HEK293 (cell line): ENCODE results near the gene CAPN13.

ENCODE experiments used
- CTCF ChIA-PET: fragments of 350-600 bp; formaldehyde crosslinking; extraction: SDS; loops from one replicate; lab custom pipeline; 2021; ENCODE audit warnings: antibody characterized with exemption; lab: Yijun Ruan, JAX
- POLR2A ChIA-PET: fragments of 300-600 bp; formaldehyde crosslinking; extraction: SDS; loops from one replicate; lab custom pipeline; 2020; ENCODE audit warnings: antibody characterized with exemption, inconsistent platforms; lab: Yijun Ruan, JAX
- H3K27ac ChIP-seq: fragments of 200-500 bp; sonication (Bioruptor generic); 2 replicates; pipeline ENCODE4 v1.5.1; 2014; ENCODE audit warnings: low read depth, low read length, control low read depth, inconsistent platforms; ENCODE audit errors: extremely low read depth
- H3K36me3 ChIP-seq, 2 experiments: fragments of 200-500 bp in 1 of 2; sonication (Bioruptor generic) in 1 of 2; 1 replicate in 1 of 2; 2 replicates in 1 of 2; pipeline ENCODE4 v1.5.1; 2014 to 2017; ENCODE audit warnings: inconsistent platforms in 2 of 2, low read length in 2 of 2; ENCODE audit not compliant: control insufficient read depth in 2 of 2, insufficient read depth in 1 of 2
- H3K4me1 ChIP-seq: fragments of 200-500 bp; sonication (Bioruptor generic); 2 replicates; pipeline ENCODE4 v1.5.1; 2014; ENCODE audit warnings: mild to moderate bottlenecking, low read length, inconsistent platforms; ENCODE audit not compliant: control insufficient read depth, insufficient read depth
- H3K4me3 ChIP-seq: 2 replicates; pipeline ENCODE4 v1.5.1; 2011; ENCODE audit warnings: low read depth, mild to moderate bottlenecking, control low read depth, low read length, moderate library complexity
- H3K9me3 ChIP-seq: fragments of 200-500 bp; sonication (Bioruptor generic); 2 replicates; pipeline ENCODE4 v1.5.1; 2014; ENCODE audit warnings: low read depth, low read length, inconsistent platforms; ENCODE audit not compliant: control insufficient read depth, insufficient read depth
- KLF1 ChIP-seq: fragments of 450-650 bp; formaldehyde crosslinking; IDR thresholded peaks from 2 replicates; pipeline ENCODE4 v1.5.1; 2016; ENCODE audit warnings: missing biosample characterization, missing genetic modification characterization
- PBX3 ChIP-seq: sonication (generic); formaldehyde crosslinking; IDR thresholded peaks from 2 replicates; pipeline ENCODE4 v1.8.1; 2022; ENCODE audit warnings: mild to moderate bottlenecking, moderate library complexity, missing genetic modification reagents
- PRDM1 ChIP-seq: fragments of 450-650 bp; formaldehyde crosslinking; IDR thresholded peaks from 2 replicates; pipeline ENCODE4; 2016; ENCODE audit warnings: missing biosample characterization, missing genetic modification characterization
- PRDM6 ChIP-seq: fragments of 450-650 bp; formaldehyde crosslinking; IDR thresholded peaks from 2 replicates; pipeline ENCODE4 v1.5.1; 2017; ENCODE audit warnings: missing biosample characterization, missing genetic modification characterization
- SP3 ChIP-seq: fragments of 450-650 bp; formaldehyde crosslinking; IDR thresholded peaks from 2 replicates; pipeline ENCODE4 v1.5.1; 2016; ENCODE audit warnings: missing biosample characterization, missing genetic modification characterization
- WT1 ChIP-seq: fragments of 450-650 bp; formaldehyde crosslinking; IDR thresholded peaks from 2 replicates; pipeline ENCODE4 v1.5.1; 2016; ENCODE audit warnings: missing biosample characterization, missing genetic modification characterization
- ZBTB10 ChIP-seq: fragments of 450-650 bp; formaldehyde crosslinking; IDR thresholded peaks from 2 replicates; pipeline ENCODE4 v1.5.1; 2016; ENCODE audit warnings: missing biosample characterization, missing genetic modification characterization
- ZBTB11 ChIP-seq: fragments of 450-650 bp; formaldehyde crosslinking; conservative IDR thresholded peaks from 2 replicates; pipeline ENCODE4 v1.5.1; 2016; ENCODE audit warnings: low read depth, missing biosample characterization, missing genetic modification characterization
- ZBTB21 ChIP-seq: fragments of 450-650 bp; formaldehyde crosslinking; IDR thresholded peaks from 2 replicates; pipeline ENCODE4 v1.5.1; 2017; ENCODE audit warnings: missing biosample characterization, missing genetic modification characterization
- ZBTB44 ChIP-seq: fragments of 450-650 bp; IDR thresholded peaks from 2 replicates; pipeline ENCODE4 v1.5.1; 2018; ENCODE audit warnings: missing biosample characterization, mild to moderate bottlenecking, missing genetic modification characterization
- ZNF146 ChIP-seq: fragments of 450-650 bp; formaldehyde crosslinking; IDR thresholded peaks from 2 replicates; pipeline ENCODE4 v1.5.1; 2016; ENCODE audit warnings: missing biosample characterization, missing genetic modification characterization
- ZNF157 ChIP-seq: fragments of 450-650 bp; formaldehyde crosslinking; IDR thresholded peaks from 2 replicates; pipeline ENCODE4 v1.5.1; 2016; ENCODE audit warnings: missing biosample characterization, missing genetic modification characterization
- ZNF23 ChIP-seq: fragments of 450-650 bp; formaldehyde crosslinking; IDR thresholded peaks from 2 replicates; pipeline ENCODE4 v1.5.1; 2016; ENCODE audit warnings: missing biosample characterization, missing genetic modification characterization, borderline replicate concordance
- ZNF24 ChIP-seq: fragments of 450-650 bp; formaldehyde crosslinking; IDR thresholded peaks from 2 replicates; pipeline ENCODE4 v1.5.1; 2016; ENCODE audit warnings: missing biosample characterization, missing genetic modification characterization
- ZNF311 ChIP-seq: fragments of 450-650 bp; formaldehyde crosslinking; IDR thresholded peaks from 2 replicates; pipeline ENCODE4 v1.5.1; 2017; ENCODE audit warnings: missing biosample characterization, missing genetic modification characterization, borderline replicate concordance
- ZNF433 ChIP-seq: fragments of 450-650 bp; formaldehyde crosslinking; IDR thresholded peaks from 2 replicates; pipeline ENCODE4 v1.5.1; 2016; ENCODE audit warnings: missing biosample characterization, missing genetic modification characterization, low read depth
- ZNF449 ChIP-seq: fragments of 450-650 bp; formaldehyde crosslinking; IDR thresholded peaks from 2 replicates; pipeline ENCODE4 v1.5.1; 2017; ENCODE audit warnings: missing biosample characterization, mild to moderate bottlenecking, missing genetic modification characterization, moderate library complexity
- ZNF521 ChIP-seq: fragments of 450-650 bp; formaldehyde crosslinking; IDR thresholded peaks from 2 replicates; pipeline ENCODE4 v1.5.1; 2017; ENCODE audit warnings: missing biosample characterization, mild to moderate bottlenecking, missing genetic modification characterization
- ZNF544 ChIP-seq: fragments of 450-650 bp; formaldehyde crosslinking; IDR thresholded peaks from 2 replicates; pipeline ENCODE4 v1.5.0; 2017; ENCODE audit warnings: missing biosample characterization, missing genetic modification characterization
- ZNF580 ChIP-seq: fragments of 450-650 bp; formaldehyde crosslinking; IDR thresholded peaks from 2 replicates; pipeline ENCODE4 v1.5.1; 2016; ENCODE audit warnings: missing biosample characterization, missing genetic modification characterization
- ZNF623 ChIP-seq: fragments of 450-650 bp; formaldehyde crosslinking; IDR thresholded peaks from 2 replicates; pipeline ENCODE4 v1.5.1; 2016; ENCODE audit warnings: missing biosample characterization, missing genetic modification characterization
- ZNF660 ChIP-seq: fragments of 450-650 bp; IDR thresholded peaks from 2 replicates; pipeline ENCODE4 v1.5.1; 2018; ENCODE audit warnings: missing biosample characterization, mild to moderate bottlenecking, missing genetic modification characterization
- ZNF707 ChIP-seq: fragments of 450-650 bp; formaldehyde crosslinking; IDR thresholded peaks from 2 replicates; pipeline ENCODE4 v1.5.1; 2016; ENCODE audit warnings: missing biosample characterization, missing genetic modification characterization
- ZNF830 ChIP-seq: fragments of 450-650 bp; IDR thresholded peaks from 2 replicates; pipeline ENCODE4 v1.5.0; 2018; ENCODE audit warnings: missing biosample characterization, missing genetic modification characterization, low read depth, mild to moderate bottlenecking, moderate library complexity

Gene CAPN13

GRCh38 chr2:30807249-30807648 lies at the start of gene CAPN13:
Gene CAPN13, minus strand, starts transcription at chr2:30807446. Its CDS starts 20,121 bp downstream, at chr2:30787325.
- TF ChIP-seq PBX3 (CRISPR knock-in tag): no peak
- TF ChIP-seq WT1 (tag by site-specific recombination): no peak
- no peak for TF ChIP-seq ZNF521
- TF ChIP-seq ZBTB10 (tag by site-specific recombination): no peak
- TF ChIP-seq ZNF830 (tag by site-specific recombination): no peak
- no peak for TF ChIP-seq ZNF24
- TF ChIP-seq ZNF580: no peak
- no peak for TF ChIP-seq ZNF544 (tag by site-specific recombination)
- no peak for TF ChIP-seq ZNF660 (tag by site-specific recombination)
- TF ChIP-seq ZNF157 (tag by site-specific recombination): no peak
- no peak for TF ChIP-seq ZBTB44
- no peak for TF ChIP-seq ZNF146 (tag by site-specific recombination)
- H3K4me3 ChIP-seq: no peak within 1 kb of the TSS
- H3K27ac ChIP-seq: no peak within 1 kb of the TSS
- CTCF ChIA-PET: interaction anchor here (1.7 kb wide), 1 partner anchor 95 kb away, joined by 6 read pairs; no protein-coding TSS in a partner anchor
- POLR2A ChIA-PET: no interaction called here
- no peaks in the 10 kb centered on the region for H3K36me3 ChIP-seq
- 0 out of 2 replicates have a peak, but pooled peaks cover 2% of the 10 kb centered on the region for H3K4me1 ChIP-seq
- H3K9me3 ChIP-seq: no peaks in the 10 kb centered on the region

GRCh38 chr2:30847841-30848240 lies 40.6 kb upstream of the CAPN13 start:
- Histone ChIP-seq H3K4me1 (no peaks in the 10 kb centered on the region), H3K4me3 (no peak overlapping the region), H3K27ac (no peak overlapping the region), H3K36me3 (no peaks in the 10 kb centered on the region), H3K9me3 (no peaks in the 10 kb centered on the region)
- ChIA-PET POLR2A (no interaction called here), CTCF (interaction anchor here (1.3 kb wide), 1 partner anchor 15 kb away, joined by 3 read pairs; no protein-coding TSS in a partner anchor)
- TF ChIP-seq KLF1 (tag by site-specific recombination) (no peak), PRDM1 (tag by site-specific recombination) (no peak), ZNF23 (tag by site-specific recombination) (no peak), ZBTB21 (tag by site-specific recombination) (no peak), ZNF433 (tag by site-specific recombination) (no peak), SP3 (no peak), PRDM6 (tag by site-specific recombination) (no peak), ZNF449 (tag by site-specific recombination) (no peak), ZNF311 (tag by site-specific recombination) (no peak), ZNF707 (tag by site-specific recombination) (no peak), ZBTB11 (no peak), ZNF623 (tag by site-specific recombination) (no peak)
